NB4 (cell line): ENCODE measurements around the gene ZSCAN16.

Source experiments
- CTCF ChIP-seq: IDR thresholded peaks from one replicate; pipeline ENCODE4 v1.5.1; 2012; ENCODE audit warnings: low read depth, low read length
- MAX ChIP-seq: IDR thresholded peaks from 2 replicates; pipeline ENCODE4 v1.6.1; 2011; ENCODE audit warnings: low read depth, low read length
- MYC ChIP-seq: IDR thresholded peaks from 2 replicates; pipeline ENCODE4 v1.6.1; 2011; ENCODE audit warnings: low read depth, low read length
- POLR2A ChIP-seq: IDR thresholded peaks from 2 replicates; pipeline ENCODE4 v1.6.1; 2011; ENCODE audit warnings: mild to moderate bottlenecking; ENCODE audit not compliant: insufficient read length; ENCODE audit errors: extremely low read depth

- TF ChIP-seq CTCF (no peak), POLR2A (no peak), MYC (no peak), MAX (no peak)
Measured at GRCh38 chr6:28160233-28160632, 35.8 kb downstream of the ZSCAN16 start.
